Activated CD4-positive, CD25-positive, alpha-beta regulatory T cell treated with anti-CD3 and anti-CD28 coated beads, Interleukin-2, amount 50 U/mL, for 72 hours (primary cell): ENCODE results near the gene TSPAN3.

Experiments
- DNase-seq: peaks from one replicate; pipeline ENCODE4 v3.0.0; 2021

TSPAN3 gene

GRCh38 chr15:77002954-77003912 lies 67.7 kb downstream of the TSPAN3 start:
- DNase-seq = no peak

GRCh38 chr15:77002436-77002835 lies 68.5 kb downstream of the TSPAN3 start:
- DNase-seq = no peak

GRCh38 chr15:77001966-77002365 lies 68.9 kb downstream of the TSPAN3 start:
- no peak for DNase-seq

GRCh38 chr15:77001351-77001750 lies 69.6 kb downstream of the TSPAN3 start:
- DNase-seq = no peak

- DNase-seq = no peak
These were observed 70.9 kb downstream of the TSPAN3 start for GRCh38 chr15:76999996-77000395.

- DNase-seq = no peak
These were observed 72.1 kb downstream of the TSPAN3 start for GRCh38 chr15:76998663-76999285.

GRCh38 chr15:76996526-76997401 lies 74.1 kb downstream of the TSPAN3 start:
- no peak for DNase-seq

GRCh38 chr15:76996076-76996525 lies 74.8 kb downstream of the TSPAN3 start:
- no peak for DNase-seq

- peak; percentile 75 for DNase-seq
These were observed 75.7 kb downstream of the TSPAN3 start, which contains the start of gene PSTPIP1 for GRCh38 chr15:76994971-76995945. Gene PSTPIP1 (plus strand): TSS chr15:76995126. CDS start chr15:76995574, 448 bp downstream.

- no peak for DNase-seq
These were observed 76.4 kb downstream of the TSPAN3 start for GRCh38 chr15:76994496-76994895.

GRCh38 chr15:76994001-76994400 lies 76.9 kb downstream of the TSPAN3 start:
- DNase-seq = peak; percentile 70

- DNase-seq = peak; percentile 25
These were observed 77.7 kb downstream of the TSPAN3 start for GRCh38 chr15:76993114-76993725.

GRCh38 chr15:76991741-76992645 lies 78.9 kb downstream of the TSPAN3 start:
- DNase-seq = peak; percentile 25
